GM23338 (cell line): ENCODE results near the gene DST. TPM values are rescaled to one million over a fixed set of nuclear protein-coding genes. Genes with fewer than 3 reads are reported as not detected.
A peak's percentile ranks its signal among the peaks of the same experiment; 100 is the strongest.

Source experiments
- ATAC-seq: fragments of 200-7000 bp; cut with Tn5 transposase; 3 replicates; pipeline ENCODE4 v1.9.1; 2020
- DNase-seq: peaks from one replicate; pipeline ENCODE4 v3.0.0-alpha.2; 2015; ENCODE audit warnings: low spot score
- H2AFZ ChIP-seq: fragments of 200-600 bp; sonication (generic); 2 replicates; pipeline ENCODE4 v1.8.0; 2016; ENCODE audit warnings: antibody characterized with exemption, mild to moderate bottlenecking, moderate library complexity
- H3F3A ChIP-seq: fragments of 200-600 bp; sonication (generic); replicated peaks from 2 replicates; pipeline ENCODE4 v1.8.0; 2017; ENCODE audit warnings: antibody characterized with exemption, mixed run types, low read depth
- H3K27ac ChIP-seq: fragments of 200-600 bp; sonication (generic); 2 replicates; pipeline ENCODE4 v1.6.1; 2016; ENCODE audit warnings: low read depth
- H3K27me3 ChIP-seq: fragments of 200-600 bp; sonication (generic); 2 replicates; pipeline ENCODE4 v1.8.0; 2016; ENCODE audit warnings: mild to moderate bottlenecking, mixed run types, moderate library complexity; ENCODE audit not compliant: insufficient read depth
- H3K36me3 ChIP-seq: fragments of 200-600 bp; sonication (generic); 2 replicates; pipeline ENCODE4 v1.8.0; 2016; ENCODE audit warnings: mild to moderate bottlenecking; ENCODE audit not compliant: insufficient read depth
- H3K4me1 ChIP-seq: fragments of 200-600 bp; sonication (generic); 2 replicates; pipeline ENCODE4 v1.8.0; 2016; ENCODE audit warnings: mild to moderate bottlenecking, moderate library complexity; ENCODE audit not compliant: insufficient read depth
- H3K4me2 ChIP-seq: fragments of 200-600 bp; sonication (generic); 2 replicates; pipeline ENCODE4 v1.7.1; 2017; ENCODE audit warnings: mixed run types
- H3K4me3 ChIP-seq: fragments of 200-600 bp; sonication (generic); 2 replicates; pipeline ENCODE4 v1.6.1; 2016; ENCODE audit warnings: mixed run types
- H3K79me2 ChIP-seq: fragments of 200-600 bp; sonication (generic); replicated peaks from 2 replicates; pipeline ENCODE4 v1.8.0; 2017; ENCODE audit warnings: mild to moderate bottlenecking; ENCODE audit not compliant: insufficient read depth
- H3K9me2 ChIP-seq: fragments of 200-600 bp; sonication (generic); 2 replicates; pipeline ENCODE4 v1.8.0; 2017; ENCODE audit not compliant: insufficient read depth
- H4K20me1 ChIP-seq: fragments of 200-600 bp; sonication (generic); replicated peaks from 2 replicates; pipeline ENCODE4 v1.8.0; 2017; ENCODE audit warnings: mild to moderate bottlenecking; ENCODE audit not compliant: insufficient read depth
- H3K27ac Mint-ChIP-seq: 2 replicates; pipeline ENCODE4 v1.8.0; 2020; ENCODE audit warnings: inconsistent platforms, mild to moderate bottlenecking, moderate library complexity, mixed read lengths
- H3K27me3 Mint-ChIP-seq: 3 replicates; pipeline ENCODE4 v1.8.0; 2022; ENCODE audit warnings: low read depth, mild to moderate bottlenecking, moderate library complexity, mixed read lengths, inconsistent platforms; ENCODE audit not compliant: insufficient read depth, poor library complexity
- H3K36me3 Mint-ChIP-seq: 3 replicates; pipeline ENCODE4 v1.8.0; 2021; ENCODE audit warnings: low read depth, mild to moderate bottlenecking, inconsistent platforms, moderate library complexity, mixed read lengths
- H3K4me1 Mint-ChIP-seq: 3 replicates; pipeline ENCODE4 v1.8.0; 2020; ENCODE audit warnings: mild to moderate bottlenecking, inconsistent platforms, mixed read lengths
- H3K4me3 Mint-ChIP-seq: 3 replicates; pipeline ENCODE4 v1.8.0; 2021; ENCODE audit warnings: moderate library complexity, mild to moderate bottlenecking, inconsistent platforms, mixed read lengths
- H3K9me3 Mint-ChIP-seq: 3 replicates; pipeline ENCODE4 v1.8.0; 2020; ENCODE audit warnings: moderate library complexity, mild to moderate bottlenecking, inconsistent platforms, mixed read lengths
- CREB1 ChIP-seq: fragments of 250-450 bp; sonication (Bioruptor Pico); IDR thresholded peaks from 2 replicates; pipeline ENCODE4 v1.5.0; 2020; ENCODE audit warnings: low read depth, mild to moderate bottlenecking, moderate library complexity
- CTCF ChIP-seq, 2 experiments: fragments of 200-600 bp in 1 of 2; sonication (generic) in 1 of 2; conservative IDR thresholded peaks; 2 replicates each; pipeline versions ENCODE4 v1.5.1 to v1.6.1; 2016 to 2017; ENCODE audit warnings: antibody characterized with exemption in 2 of 2, low read depth in 2 of 2, mild to moderate bottlenecking in 2 of 2, moderate library complexity in 1 of 2
- EZH2 ChIP-seq: fragments of 200-600 bp; sonication (generic); IDR thresholded peaks from one replicate; pipeline ENCODE4 v1.8.0; 2017; ENCODE audit warnings: antibody characterized with exemption, mild to moderate bottlenecking, low read depth; ENCODE audit not compliant: unreplicated experiment
- EZH2phosphoT487 ChIP-seq: fragments of 200-600 bp; sonication (generic); IDR thresholded peaks from one replicate; pipeline ENCODE4 v1.8.1; 2018; ENCODE audit warnings: antibody characterized with exemption; ENCODE audit not compliant: unreplicated experiment
- JUNB ChIP-seq: IDR thresholded peaks from one replicate; pipeline ENCODE4 v1.6.1; 2016; ENCODE audit warnings: antibody characterized with exemption; ENCODE audit not compliant: unreplicated experiment
- POLR2AphosphoS5 ChIP-seq: IDR thresholded peaks from 2 replicates; pipeline ENCODE4 v1.6.1; 2016; ENCODE audit warnings: antibody characterized with exemption, low read depth
- REST ChIP-seq: IDR thresholded peaks from one replicate; pipeline ENCODE4 v1.6.1; 2018; ENCODE audit warnings: antibody characterized with exemption; ENCODE audit not compliant: unreplicated experiment
- STAT1 ChIP-seq: IDR thresholded peaks from one replicate; pipeline ENCODE4 v1.6.1; 2016; ENCODE audit warnings: antibody characterized with exemption; ENCODE audit not compliant: unreplicated experiment
- ZNF114 ChIP-seq: fragments of 250-450 bp; sonication (Bioruptor Pico); IDR thresholded peaks from 2 replicates; pipeline ENCODE4 v1.5.0; 2020; ENCODE audit warnings: mild to moderate bottlenecking, moderate library complexity
- ZNF331 ChIP-seq: fragments of 250-450 bp; sonication (Bioruptor Pico); IDR thresholded peaks from 2 replicates; pipeline ENCODE4 v1.5.0; 2020; ENCODE audit warnings: low read depth, mild to moderate bottlenecking, moderate library complexity
- ZNF462 ChIP-seq: fragments of 250-450 bp; sonication (Bioruptor Pico); IDR thresholded peaks from 2 replicates; pipeline ENCODE4 v1.5.0; 2020; ENCODE audit warnings: mild to moderate bottlenecking, moderate library complexity
- polyA plus RNA-seq: library from polyadenylated mRNA; unstranded; fragments of >200 nt; fragmentation: Nextera tagmentation; extraction: Ambion mirVana; gene quantifications from 2 replicates; pipeline ENCODE4 v1.2.1, GENCODE V29; 2016
- total RNA-seq: library from RNA; depleted of rRNA; stranded (reverse); fragments of >200 nt; shearing (Covaris generic); gene quantifications from 2 replicates; pipeline ENCODE4 v1.2.3, GENCODE V29; 2014

DST gene
- total and polyA plus RNA-seq, 2 experiments from 2014 or later = 88.7 to 188 TPM

- TF ChIP-seq JUNB (no peak), ZNF114 (no peak), CTCF (conservative IDR thresholded peaks at IDR 0.05; ENCODE audit: low read depth in 2 of 2) (no peak), REST (no peak), EZH2 (no peak), CREB1 (no peak), POLR2AphosphoS5 (no peak), ZNF331 (no peak), STAT1 (no peak), EZH2phosphoT487 (no peak), ZNF462 (CRISPR knock-in tag) (no peak)
- Histone ChIP-seq H3K79me2 (peaks cover 28% of the 10 kb centered on the region), H4K20me1 (0 out of 2 replicates have a peak, but pooled peaks cover 7% of the 10 kb centered on the region), H3K27ac (no peak overlapping the region), H2AFZ (no peak overlapping the region), H3K9me2 (no peaks in the 10 kb centered on the region), H3K36me3 (no peaks in the 10 kb centered on the region), H3F3A (no peaks in the 10 kb centered on the region), H3K27me3 (no peaks in the 10 kb centered on the region), H3K4me3 (no peak overlapping the region), H3K4me2 (no peak overlapping the region), H3K4me1 (peaks cover 28% of the 10 kb centered on the region)
- no peaks in the 10 kb centered on the region; the same call in 2 of the 3 replicates for H3K36me3 Mint-ChIP-seq
- peak overlapping the region; percentile 76 for H3K27ac Mint-ChIP-seq
- H3K9me3 Mint-ChIP-seq = no peaks in the 10 kb centered on the region; the same call in 2 of the 3 replicates
- peaks cover 29% of the 10 kb centered on the region for H3K4me1 Mint-ChIP-seq
- peaks cover 1% of the 10 kb centered on the region for H3K27me3 Mint-ChIP-seq
- ATAC-seq (no peak), DNase-seq (no peak)
- no peak overlapping the region for H3K4me3 Mint-ChIP-seq
Observed at GRCh38 chr6:56664029-56664428, 21.3 kb upstream of the DST start.
